CD4-positive, alpha-beta T cell treated with Interleukin-17A for 4 hours (primary cell): ENCODE data around the gene PARD6B.
"Not testable (repeated sequence)": the region's sequence is repeated elsewhere in the genome, so short reads cannot be mapped to it uniquely, and the experiment has no call there.

Experiments used
- DNase-seq: peaks from one replicate; pipeline ENCODE4 v3.0.0-alpha.2; 2020; ENCODE audit warnings: mixed read lengths

The PARD6B gene

DNA sequence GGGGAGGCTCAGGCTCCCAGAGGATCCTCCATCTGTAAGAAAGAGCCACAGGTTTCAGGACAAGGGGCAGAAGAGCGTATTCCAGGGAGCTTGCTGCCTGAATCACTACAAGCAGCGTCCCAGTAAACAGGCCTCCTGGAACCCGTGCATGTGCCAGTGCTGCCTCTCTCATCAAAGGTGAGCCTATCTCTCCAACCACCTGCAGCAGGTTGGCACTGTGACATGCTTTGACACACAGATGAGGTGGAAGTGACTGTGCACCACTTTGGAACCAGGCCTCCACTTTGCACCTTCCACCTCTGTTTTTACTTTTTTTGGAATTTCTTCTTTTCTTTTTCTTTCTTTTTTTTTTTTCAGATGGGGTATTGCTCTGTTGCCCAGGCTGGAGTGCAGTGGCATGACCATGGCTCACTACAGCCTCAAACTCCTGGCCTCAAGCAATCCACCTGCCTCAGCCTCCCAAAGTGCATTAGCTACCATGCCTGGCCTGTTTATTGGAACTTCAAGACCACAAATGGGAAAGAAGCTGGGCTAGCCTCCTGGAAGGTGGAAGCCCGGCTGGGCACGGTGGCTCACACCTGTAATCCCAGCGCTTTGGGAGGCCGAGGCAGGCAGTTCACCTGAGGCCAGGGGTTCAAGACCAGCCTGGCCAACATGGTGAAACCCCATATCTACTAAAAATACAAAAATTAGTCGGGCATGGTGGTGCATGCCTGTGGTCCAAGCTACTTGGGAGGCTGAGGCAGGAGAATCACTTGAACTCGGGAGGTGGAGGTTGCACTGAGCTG, 27.5 kb upstream of the PARD6B start:
- not testable (repeated sequence) for DNase-seq

DNA sequence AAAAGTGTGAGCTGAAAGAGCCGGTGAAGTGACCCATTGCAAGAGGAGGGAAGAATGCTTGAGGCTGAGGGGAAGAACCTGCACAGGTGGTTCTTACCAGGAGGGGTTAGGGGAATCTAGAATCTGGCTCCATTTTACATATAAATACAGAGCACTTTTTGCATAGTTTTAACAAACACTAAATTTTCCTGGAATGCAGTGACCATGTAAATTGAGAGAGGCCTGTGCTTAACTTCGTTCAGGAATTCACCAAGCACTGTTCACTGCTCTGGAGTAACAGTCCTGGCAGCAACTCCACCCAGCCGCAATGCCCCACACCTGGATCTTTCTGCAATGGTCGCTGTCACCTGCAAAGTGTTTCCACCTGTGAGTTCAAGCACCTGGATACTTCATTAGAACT, 26.9 kb upstream of the PARD6B start:
- DNase-seq = no peak

DNA sequence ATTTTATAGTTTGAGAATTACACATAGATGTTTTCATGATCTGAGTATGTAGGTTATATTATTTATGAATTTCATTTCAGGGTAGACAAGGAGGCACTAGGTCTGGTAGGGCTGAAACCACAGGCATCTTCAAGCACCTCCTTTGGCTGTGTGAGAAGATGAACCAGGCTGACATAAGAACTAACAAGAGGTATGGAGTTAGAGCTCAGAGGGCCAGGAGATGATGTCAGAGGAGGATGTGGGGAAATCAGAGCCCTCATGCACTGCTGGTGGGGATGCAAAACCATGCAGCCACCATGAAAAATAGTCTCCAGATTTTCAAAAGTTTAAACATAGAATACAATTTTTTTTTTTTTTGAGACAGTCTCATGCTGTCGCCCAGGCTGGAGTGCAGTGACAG, 26.4 kb upstream of the PARD6B start:
- DNase-seq = no peak

DNA sequence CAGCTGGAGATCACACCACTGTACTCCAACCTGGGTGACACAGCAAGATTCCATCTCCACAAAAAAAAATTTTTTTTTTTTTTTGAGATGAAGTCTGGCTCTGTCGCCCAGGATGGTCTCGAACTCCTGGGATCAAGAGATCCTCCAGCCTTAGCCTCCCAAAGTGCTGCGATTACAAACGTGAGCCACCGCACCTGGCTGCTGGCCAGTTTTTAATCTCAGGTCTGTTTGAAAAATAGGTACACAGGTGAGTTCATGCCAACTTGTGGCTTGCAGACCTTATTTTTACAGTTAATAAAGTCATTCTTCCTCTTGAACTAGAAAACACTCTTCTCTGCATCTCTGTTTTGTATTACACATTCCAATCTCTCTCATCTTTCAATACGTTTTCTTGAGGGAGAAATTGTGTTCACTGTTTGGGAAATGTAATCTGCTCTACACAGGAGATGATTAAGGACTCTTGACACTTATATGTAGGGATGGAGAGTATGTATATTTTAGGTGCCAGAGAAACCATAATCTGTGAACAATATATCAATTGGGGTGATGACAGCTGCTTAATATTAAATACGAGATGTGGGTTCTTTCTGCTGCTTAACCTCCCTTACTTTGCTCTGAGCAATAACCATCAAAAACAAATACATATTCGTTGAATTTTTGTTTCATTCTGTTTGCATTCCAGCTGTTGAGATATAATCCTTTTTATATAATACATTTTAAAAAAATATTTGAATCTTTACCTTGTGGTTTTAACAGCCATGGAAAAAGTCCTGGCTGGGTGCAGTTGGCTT, 22.3 kb upstream of the PARD6B start:
- DNase-seq = no peak

GRCh38 chr20:50709636-50709973, 21.8 kb upstream of the PARD6B start:
- no peak for DNase-seq

GRCh38 chr20:50710492-50711063, 20.8 kb upstream of the PARD6B start:
- DNase-seq = no peak

DNA sequence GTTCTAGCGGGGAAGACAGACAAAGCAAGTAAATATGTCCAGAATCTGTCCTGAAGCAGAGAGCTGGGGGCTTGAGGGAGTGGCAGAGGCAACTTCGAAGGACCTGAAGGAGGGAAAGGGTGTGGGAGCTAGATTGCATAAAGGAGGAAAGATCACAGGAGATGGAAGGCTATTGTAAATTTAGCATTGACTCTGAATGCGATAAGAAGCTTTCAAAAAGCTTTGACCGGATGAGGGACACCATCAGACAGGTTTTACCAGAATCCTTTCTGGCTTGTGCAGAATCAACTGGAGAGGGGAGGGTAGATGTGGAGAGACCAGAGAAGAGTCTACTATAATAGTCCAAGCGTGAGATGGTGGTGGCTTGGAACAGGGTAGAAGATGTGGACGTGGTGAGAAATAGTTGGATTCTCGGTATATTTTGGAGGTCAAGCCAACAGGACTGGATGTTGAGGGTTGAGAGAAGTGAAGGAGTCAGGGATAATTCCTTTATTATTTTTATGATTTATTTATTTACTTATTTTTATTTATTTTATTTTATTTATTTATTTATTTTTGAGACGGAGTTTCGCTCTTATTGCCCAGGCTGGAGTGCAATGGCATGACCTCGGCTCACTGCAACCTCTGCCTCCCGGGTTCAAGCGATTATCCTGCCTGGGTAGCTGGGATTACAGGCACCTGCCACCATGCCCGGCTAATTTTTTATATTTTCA, 20.1 kb upstream of the PARD6B start:
- no peak for DNase-seq

DNA sequence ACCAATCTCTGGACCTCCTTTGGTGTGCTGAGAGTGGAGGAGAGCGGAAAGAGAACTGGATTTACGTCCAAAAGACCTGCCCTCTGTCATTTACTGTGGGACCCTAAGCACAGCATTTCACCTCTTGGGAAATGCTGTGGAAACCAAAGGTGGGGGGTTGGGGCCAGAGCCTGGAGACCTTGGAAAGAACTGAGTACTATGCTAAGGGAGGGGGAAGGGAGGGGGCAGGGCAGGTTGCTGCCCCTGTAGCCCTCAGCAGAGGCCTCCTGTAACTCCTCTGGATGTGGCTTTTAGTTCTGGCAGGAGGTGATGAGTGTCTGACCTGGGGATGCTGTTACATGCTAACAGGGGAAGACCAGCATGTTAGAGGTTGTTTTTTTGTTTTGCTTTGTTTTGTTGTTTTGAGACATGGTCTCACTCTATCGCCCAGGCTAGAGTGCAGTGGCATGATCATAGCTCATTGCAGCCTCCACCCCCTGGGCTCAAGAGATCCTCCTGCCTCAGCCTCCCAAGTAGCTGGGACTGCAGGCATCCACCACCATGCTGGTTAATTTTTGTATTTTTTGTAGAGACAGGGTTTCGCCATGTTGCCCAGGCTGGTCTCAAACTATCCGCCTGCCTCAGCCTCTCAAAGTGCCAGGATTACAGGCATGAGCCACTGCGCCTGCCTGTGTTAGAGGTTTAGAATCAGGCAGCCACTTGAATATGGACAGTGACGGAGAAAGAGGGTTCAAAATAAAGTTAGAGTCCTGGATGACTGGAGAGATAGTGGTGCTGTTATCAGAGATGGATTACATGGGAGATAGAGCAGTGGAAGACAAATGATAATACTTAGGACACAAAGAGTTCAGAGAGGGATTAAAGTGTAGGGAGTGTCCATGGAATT, 18.4 kb upstream of the PARD6B start:
- no peak for DNase-seq

DNA sequence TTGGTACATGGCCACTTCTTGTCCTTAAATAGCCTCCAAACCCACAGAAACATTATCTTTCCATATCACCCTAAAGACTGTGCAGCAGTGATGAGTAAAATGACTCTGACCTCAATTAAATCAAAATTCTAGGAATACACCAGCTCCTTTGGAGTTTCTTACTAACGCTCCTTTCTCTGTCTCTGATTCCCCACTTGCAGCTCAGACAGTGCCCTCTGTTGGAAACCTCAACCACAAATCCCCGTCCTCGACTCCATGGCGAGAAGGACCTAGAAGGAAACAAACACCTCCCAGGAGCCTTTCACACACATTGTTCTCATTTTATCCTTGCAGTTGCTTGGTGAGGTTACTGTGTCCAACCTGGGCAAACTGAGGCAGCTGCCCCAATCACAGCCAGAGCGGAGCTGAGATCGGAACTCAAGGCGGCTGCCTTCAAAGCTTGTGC, 17.7 kb upstream of the PARD6B start:
- DNase-seq = no peak

- not testable (repeated sequence) for DNase-seq
Observed at GRCh38 chr20:50714426-50714825, 17.0 kb upstream of the PARD6B start.

DNA sequence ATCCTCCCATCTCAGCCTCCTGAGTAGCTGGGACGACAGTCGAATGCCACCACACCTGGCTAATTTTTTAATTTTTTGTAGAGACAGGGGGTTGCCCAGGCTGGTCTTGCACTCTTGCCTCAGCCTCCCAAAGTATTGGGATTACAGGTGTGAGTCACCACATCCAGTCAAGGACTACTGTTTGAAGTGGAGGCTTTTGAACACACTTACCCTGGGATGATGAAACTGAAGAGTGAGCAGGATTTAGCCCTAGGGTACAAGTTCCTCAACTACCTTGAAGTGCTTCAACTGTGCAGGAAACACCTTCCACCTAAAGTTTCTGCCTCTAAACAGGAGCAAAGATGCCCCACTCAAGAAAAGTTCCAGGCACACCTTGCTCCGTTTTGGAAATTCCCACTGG, 15.7 kb upstream of the PARD6B start:
- DNase-seq = no peak

DNA sequence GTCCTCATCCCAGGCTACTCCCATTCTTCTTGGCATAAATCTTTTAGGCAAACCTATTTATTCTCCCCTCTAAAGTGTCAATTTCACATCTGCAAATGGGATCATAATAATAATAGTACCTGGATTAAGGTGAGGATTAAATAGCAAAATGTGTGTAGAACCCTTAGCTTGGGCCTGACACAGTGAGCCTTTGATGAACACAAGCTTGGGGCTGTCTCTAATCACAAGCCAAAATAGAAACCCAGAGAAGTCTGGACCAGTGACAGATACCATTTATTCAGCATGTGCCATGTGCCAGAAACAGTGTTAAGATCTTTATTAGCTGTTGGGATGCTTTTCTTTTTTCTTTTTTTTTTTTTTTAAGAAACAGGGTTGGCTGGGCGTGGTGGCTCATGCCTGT, 14.9 kb upstream of the PARD6B start:
- DNase-seq = no peak

DNA sequence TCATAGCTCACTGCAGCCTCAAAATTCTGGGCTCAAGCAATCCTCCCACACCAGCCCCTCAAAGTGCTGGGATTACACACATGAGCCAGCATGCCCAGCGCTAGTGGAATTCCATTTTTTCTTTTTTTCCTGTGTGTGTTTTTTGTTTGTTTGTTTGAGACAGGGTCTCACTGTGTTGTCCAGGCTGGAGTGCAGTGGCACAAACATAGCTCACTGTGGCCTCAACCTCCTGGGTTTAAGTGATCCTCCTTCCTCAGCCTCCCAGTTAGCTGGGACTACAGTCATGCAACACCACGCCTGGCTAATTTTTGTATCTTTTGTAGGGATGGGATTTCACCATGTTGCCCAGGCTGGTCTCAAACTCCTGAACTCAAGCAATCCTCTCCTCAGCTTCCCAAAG, 14.1 kb upstream of the PARD6B start:
- DNase-seq = no peak

- no peak for DNase-seq
Observed at GRCh38 chr20:50717974-50718761, 13.2 kb upstream of the PARD6B start.

DNA sequence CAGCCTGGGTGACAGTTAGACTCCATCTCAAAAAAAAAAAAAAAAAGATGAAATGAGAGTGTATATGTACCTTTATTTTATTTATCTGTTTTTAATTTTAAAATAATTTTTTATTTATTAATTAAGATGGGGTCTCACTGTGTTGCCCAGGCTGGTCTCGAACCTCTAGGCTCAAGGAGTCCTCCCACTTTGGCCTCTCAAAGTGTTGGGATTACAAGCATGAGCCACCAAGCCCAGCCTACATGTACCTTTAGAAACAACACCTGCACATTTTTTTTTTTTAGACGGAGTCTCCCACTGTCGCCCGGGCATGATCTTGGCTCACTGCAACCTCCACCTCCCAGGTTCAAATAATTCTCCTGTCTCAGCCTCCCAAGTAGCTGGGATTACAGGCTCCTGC, 12.1 kb upstream of the PARD6B start:
- DNase-seq = no peak

GRCh38 chr20:50720026-50720425, 11.4 kb upstream of the PARD6B start:
- no peak for DNase-seq

- no peak for DNase-seq
Observed at GRCh38 chr20:50720582-50720981, 10.8 kb upstream of the PARD6B start.

DNA sequence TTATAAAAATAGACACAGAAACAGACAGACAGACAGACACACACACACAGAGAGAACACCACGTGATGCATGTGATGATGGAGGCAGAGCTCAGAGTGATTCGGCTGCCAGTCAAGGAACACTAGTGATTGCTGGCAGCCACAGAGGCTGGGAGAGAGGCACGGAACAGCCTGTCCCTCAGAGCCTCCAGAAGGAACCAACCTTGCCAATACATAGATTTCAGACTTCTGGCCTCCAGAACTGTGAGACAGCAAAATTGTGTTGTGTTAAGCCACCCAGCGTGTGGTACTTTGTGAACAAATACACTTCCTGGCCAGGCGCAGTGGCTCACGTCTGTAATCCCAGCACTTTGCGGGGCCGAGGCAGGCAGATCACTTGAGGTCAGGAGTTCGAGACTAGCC, 9.5 kb upstream of the PARD6B start:
- DNase-seq = no peak

GRCh38 chr20:50722424-50723155, 8.8 kb upstream of the PARD6B start:
- no peak for DNase-seq

GRCh38 chr20:50723672-50724071, 7.7 kb upstream of the PARD6B start:
- no peak for DNase-seq
